Inflammatory macrophage treated with lipopolysaccharide for 1 hour (primary cell): ENCODE results near the gene OR10V1.

Experiments
- DNase-seq, 2 donors: peaks; one replicate each; pipeline ENCODE4 v3.0.0-alpha.2; 2020 to 2022

Gene OR10V1

GRCh38 chr11:59713745-59714144 is at the start of gene OR10V1:
OR10V1 (minus strand) TSS chr11:59713845; CDS start chr11:59713845, 0 bp downstream.
- no peak for DNase-seq

DNA sequence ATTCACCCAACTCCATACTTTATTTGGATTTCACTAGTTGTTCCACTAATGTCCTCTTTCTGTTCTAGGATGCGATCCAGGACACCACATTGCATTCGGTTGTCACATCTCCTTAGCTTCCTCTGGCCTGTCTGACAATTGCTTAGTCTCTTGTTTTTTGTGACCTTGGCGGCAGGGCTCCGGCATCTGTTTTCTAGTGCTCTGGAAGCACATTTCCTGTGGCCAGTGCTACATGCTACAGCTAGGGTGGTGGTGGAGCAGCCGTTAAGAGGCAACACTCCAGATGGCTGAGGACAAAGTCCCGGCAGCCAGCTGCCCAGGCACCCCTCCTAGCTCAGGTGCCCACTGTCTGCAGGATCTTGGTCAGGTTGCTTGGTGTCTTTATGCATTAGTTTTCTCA is 48.3 kb upstream of the OR10V1 start:
- DNase-seq: no peak

DNA sequence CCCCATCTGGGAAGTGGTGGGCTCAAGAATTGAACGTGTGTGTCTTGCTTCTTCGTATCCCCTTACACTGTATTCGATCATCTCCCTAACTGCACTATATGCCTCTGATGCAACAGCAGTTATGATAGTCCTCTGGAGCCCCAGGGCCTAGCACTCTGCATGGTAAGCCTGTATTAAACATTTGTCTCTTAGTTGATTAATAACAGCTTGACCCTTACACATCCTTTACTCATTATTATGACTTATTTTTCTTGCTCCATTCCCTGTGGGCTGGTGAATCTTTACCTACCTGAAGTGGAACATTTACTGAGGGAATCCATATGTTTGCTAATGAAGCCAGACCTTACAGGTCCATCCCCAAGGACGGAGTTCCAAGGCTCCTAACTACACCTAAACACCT is 47.1 kb upstream of the OR10V1 start:
- no peak for DNase-seq

- no peak for DNase-seq
These were observed 46.3 kb upstream of the OR10V1 start for GRCh38 chr11:59759900-59760299.

DNA sequence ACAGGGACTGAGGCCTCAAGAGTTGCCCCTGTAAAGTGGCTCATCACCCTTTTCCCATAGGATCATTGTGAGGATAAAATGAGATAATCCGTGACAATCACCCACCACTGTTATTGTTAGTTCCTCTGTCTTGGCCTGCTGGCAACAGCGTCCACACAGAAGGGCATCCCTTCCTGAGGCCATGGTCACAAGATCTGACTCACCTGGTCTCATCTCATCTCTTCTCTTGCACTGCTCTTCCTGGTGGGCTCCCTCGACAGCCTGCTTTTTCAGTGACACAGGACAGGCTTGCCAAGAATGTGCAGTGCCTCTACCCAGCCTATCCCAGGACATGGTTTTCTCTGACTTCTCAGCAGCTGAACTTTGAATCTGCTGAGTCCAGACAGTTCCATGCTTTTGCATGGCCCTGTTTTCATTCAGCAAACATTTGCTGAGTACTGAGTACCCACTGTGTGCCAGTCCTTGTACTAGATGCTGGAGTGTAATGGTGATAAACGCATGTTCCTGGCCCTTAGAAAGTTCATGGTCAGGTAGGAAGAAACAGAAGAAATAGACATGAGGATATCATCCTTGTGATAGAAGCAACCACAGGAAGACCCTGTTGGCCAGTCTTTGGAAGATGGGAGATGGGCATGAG is 44.9 kb upstream of the OR10V1 start:
- no peak for DNase-seq

- no peak for DNase-seq
These were observed 43.2 kb upstream of the OR10V1 start for GRCh38 chr11:59756845-59757244.

- DNase-seq: no peak
These were observed 42.9 kb upstream of the OR10V1 start for GRCh38 chr11:59756558-59756840.

- DNase-seq: peak; percentile 70 to 71
These were observed 42.3 kb upstream of the OR10V1 start for GRCh38 chr11:59755701-59756557.

- DNase-seq: peak; percentile 59 to 69
These were observed 41.4 kb upstream of the OR10V1 start, which contains the start of gene STX3 for GRCh38 chr11:59754859-59755700. STX3 (plus strand) TSS chr11:59755376; CDS start chr11:59755606, 230 bp downstream.

DNA sequence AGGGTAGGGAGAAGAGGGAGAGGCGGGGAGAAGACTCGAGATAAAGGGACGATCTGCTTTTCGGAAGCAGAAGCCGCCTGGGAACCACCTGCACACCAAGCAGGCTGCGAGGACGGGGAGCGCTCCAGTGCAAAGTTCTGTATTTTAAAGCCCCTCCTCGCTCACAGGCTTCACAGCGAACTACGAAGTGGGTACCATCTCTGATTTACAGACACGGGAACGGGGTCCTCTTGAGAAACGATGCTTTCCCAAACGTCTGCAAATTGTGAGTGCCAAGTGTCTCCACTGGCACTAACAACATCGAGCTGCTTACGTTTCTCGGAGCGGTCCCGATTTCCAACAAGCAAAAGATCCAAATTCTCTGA is 40.8 kb upstream of the OR10V1 start:
- DNase-seq: no peak

DNA sequence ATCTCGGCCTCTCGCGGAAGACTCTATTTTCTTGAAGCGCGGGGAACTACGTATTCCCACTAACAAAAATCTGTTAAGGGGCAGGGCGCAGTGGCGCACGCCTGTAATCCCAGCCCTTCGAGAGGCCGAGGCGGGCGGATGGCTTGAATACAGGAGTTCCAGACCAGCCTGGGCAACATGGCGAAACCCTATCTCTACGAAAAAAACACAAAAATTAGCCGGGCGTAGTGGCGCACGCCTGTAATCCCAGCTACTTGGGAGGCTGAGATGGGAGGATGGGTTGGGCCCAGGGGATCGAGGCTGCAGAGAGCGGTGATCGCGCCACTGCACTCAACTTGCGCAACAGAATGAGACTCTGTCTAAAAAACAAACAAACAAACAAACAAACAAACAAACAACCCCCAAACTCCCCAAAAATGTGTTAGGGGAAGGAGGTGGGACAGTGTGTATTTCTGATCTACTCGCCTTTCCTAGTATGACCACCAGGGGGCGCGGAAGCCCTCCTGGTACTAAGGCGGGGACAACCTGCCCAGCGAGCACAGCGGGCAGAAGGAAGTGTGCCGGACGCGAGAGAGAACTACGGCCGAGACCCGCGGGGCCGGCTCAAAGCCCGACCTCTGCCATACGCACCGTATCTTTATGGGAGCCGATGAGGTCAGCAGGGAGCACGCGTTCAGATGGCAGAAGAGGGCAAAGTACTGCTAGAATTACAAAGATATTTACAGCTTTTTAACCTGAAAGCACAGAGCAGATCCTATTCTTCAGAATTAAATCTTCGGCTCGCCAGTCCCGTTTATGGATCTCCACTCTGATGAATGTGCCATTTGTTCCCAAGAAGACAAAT is 40.2 kb upstream of the OR10V1 start:
- DNase-seq: peak; percentile 67 to 94

GRCh38 chr11:59746111-59746510 is 32.5 kb upstream of the OR10V1 start:
- DNase-seq: no peak

- DNase-seq: no peak
These were observed 17.4 kb upstream of the OR10V1 start for GRCh38 chr11:59730896-59731565.

DNA sequence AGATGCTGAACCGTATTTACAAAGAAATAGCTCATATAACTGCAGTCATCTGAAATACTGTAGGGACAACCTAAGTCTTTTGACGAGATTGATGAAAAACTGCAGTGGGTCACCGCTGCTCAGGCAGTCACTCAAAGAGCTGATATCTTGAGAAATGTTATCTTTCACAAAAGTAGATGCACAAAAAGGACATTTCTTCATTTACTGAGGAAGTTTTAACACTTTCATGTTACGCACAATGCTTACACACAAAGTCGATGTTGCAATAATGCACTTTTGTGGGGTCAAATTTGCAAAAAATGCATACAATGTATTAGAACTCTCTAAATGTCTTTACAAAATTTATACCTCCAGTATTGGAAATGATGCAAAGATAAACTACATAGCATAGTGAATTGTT is 16.2 kb upstream of the OR10V1 start:
- DNase-seq: peak; percentile 15 to 29

GRCh38 chr11:59728913-59729312 is 15.3 kb upstream of the OR10V1 start:
- DNase-seq: peak; percentile 15 to 26

DNA sequence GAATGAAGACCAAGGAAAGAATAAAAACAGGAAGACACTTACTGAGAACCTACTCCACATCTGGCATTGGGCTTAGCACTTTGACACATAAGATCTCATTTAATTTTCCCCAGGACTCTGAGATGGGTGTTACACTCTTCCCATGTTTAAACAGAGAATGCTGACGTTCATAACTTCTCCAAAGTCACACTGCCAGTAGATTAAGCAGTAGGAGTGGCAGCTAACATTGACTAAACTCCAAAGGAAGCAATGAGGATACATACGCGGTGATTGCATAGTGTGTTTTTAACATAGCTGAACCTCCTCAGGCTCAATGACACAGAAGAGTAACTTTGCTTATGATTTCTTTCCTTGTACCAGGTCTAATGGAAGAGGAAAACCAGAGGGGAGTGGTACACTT is 14.5 kb upstream of the OR10V1 start:
- peak; percentile 7 to 10 for DNase-seq

GRCh38 chr11:59727426-59727825 is 13.8 kb upstream of the OR10V1 start:
- DNase-seq: no peak

DNA sequence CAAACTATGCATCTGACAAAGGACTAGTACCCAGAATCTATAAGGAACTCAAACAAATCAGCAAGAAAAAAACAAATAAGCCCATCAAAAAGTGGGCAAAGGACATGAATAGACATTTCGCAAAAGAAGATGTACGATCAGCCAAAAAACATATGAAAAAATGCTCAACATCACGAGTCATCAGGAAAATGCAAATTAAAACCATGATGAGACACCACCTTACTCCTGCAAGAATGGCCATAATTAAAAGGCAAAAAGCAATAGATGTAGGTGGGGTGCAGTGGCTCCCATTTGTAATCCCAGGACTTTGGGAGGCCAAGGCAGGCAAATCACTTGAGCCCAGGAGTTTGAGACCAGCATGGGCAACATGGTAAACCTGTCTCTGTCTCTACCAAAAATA is 10.4 kb upstream of the OR10V1 start:
- DNase-seq: no peak

DNA sequence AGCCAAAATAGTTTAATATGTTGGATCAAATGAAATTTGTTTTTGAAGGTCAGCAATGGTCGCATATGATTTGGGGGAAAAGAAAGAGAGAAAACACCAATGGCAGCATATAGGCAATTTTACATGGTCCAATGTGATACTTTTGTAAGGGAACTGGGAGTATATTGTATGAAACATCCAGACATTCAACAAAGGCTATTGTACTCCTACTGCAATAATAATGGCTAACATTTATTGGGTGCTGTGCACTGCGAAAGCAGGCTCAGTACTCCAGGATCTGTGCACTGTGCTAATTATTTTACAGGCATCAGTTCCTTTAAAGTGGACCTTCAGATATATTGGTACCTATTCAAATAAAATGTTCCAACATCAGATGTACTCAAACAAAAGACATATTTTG is 5.9 kb upstream of the OR10V1 start:
- DNase-seq: no peak

DNA sequence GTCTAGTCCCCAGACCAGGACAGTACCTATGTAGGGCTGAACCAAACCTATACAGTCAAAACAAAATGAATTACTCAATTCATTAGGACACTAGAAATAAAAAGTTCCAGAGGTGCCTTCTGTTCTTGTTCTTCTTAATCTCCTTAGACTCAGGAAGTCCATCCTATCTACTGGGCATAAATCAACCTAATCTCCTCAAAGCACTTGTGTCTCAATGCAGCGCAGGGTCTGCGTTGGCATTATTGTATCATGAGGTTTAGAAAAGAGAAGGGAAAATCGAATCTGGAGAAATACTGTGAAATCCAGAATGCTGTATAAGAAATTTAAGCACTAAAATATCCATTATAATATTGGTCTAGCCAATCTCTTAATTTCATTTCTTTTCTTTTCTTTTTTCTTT is 2.4 kb upstream of the OR10V1 start:
- no peak for DNase-seq

GRCh38 chr11:59710136-59710847 is 3.4 kb downstream of the OR10V1 start:
- DNase-seq: no peak
